Dendritic cell treated with granulocyte-macrophage colony-stimulating factor and Interleukin-4, amounts not matched to agents 40 ng/mL and 50 ng/mL, for 4 days (primary cell): ENCODE results near the gene UFSP2.
A peak's percentile ranks its signal among the peaks of the same experiment; 100 is the strongest.

Source experiments
- H3K27ac Mint-ChIP-seq: one replicate; pipeline ENCODE4 v1.8.0; 2022; ENCODE audit warnings: mild to moderate bottlenecking, mixed read lengths
- H3K27me3 Mint-ChIP-seq: one replicate; pipeline ENCODE4 v1.8.0; 2022; ENCODE audit warnings: mild to moderate bottlenecking, mixed read lengths
- H3K36me3 Mint-ChIP-seq: one replicate; pipeline ENCODE4 v1.8.0; 2022; ENCODE audit warnings: low read depth, mixed read lengths
- H3K4me1 Mint-ChIP-seq: one replicate; pipeline ENCODE4 v1.8.0; 2022; ENCODE audit warnings: low read depth, mixed read lengths
- H3K4me3 Mint-ChIP-seq: one replicate; pipeline ENCODE4 v1.8.0; 2022; ENCODE audit warnings: mild to moderate bottlenecking, moderate library complexity, mixed read lengths
- H3K9me3 Mint-ChIP-seq: one replicate; pipeline ENCODE4 v1.8.0; 2022; ENCODE audit warnings: mixed read lengths
- intact Hi-C: fragments of 100-400 bp; cut with micrococcal nuclease; formaldehyde crosslinking; loops from one replicate; pipeline ENCODE4 v1.15.0; 2022

UFSP2 gene

GRCh38 chr4:185411849-185412248 is 13.9 kb downstream of the UFSP2 start:
- Mint-ChIP-seq H3K9me3 (peaks cover 8% of the 10 kb centered on the region), H3K36me3 (peaks cover 44% of the 10 kb centered on the region), H3K4me3 (peak overlapping the region; percentile 17), H3K27ac (peak overlapping the region; percentile 81), H3K27me3 (no peaks in the 10 kb centered on the region), H3K4me1 (peaks cover 23% of the 10 kb centered on the region)
- intact Hi-C loops, result loop anchor here (2.0 kb wide), 1 partner anchor 13 kb away; the partner anchor contains the start of gene UFSP2

GRCh38 chr4:185408432-185408831 is 17.3 kb downstream of the UFSP2 start:
- intact Hi-C loops, result no loop called here
- Mint-ChIP-seq H3K4me1 (peaks cover 41% of the 10 kb centered on the region), H3K27ac (no peak overlapping the region), H3K4me3 (no peak overlapping the region), H3K27me3 (no peaks in the 10 kb centered on the region), H3K36me3 (peaks cover 66% of the 10 kb centered on the region), H3K9me3 (peaks cover 8% of the 10 kb centered on the region)

GRCh38 chr4:185405296-185405999 is 20.3 kb downstream of the UFSP2 start:
- Mint-ChIP-seq H3K27ac (peak overlapping the region; percentile 82), H3K4me1 (peaks cover 26% of the 10 kb centered on the region), H3K9me3 (peaks cover 8% of the 10 kb centered on the region), H3K36me3 (peaks cover 79% of the 10 kb centered on the region), H3K27me3 (no peaks in the 10 kb centered on the region), H3K4me3 (no peak overlapping the region)
- intact Hi-C loops, result loop anchor here (1.0 kb wide), 1 partner anchor 10 kb away; the partner anchor contains the start of gene LRP2BP

GRCh38 chr4:185404031-185404430 is 21.7 kb downstream of the UFSP2 start:
- H3K4me3 Mint-ChIP-seq, result no peak overlapping the region
- H3K27ac Mint-ChIP-seq, result no peak overlapping the region
- H3K9me3 Mint-ChIP-seq, result no peaks in the 10 kb centered on the region
- peaks cover 22% of the 10 kb centered on the region for H3K4me1 Mint-ChIP-seq
- intact Hi-C loops, result no loop called here
- H3K27me3 Mint-ChIP-seq, result no peaks in the 10 kb centered on the region
- peaks cover 82% of the 10 kb centered on the region for H3K36me3 Mint-ChIP-seq

GRCh38 chr4:185399466-185399865 is 26.3 kb downstream of the UFSP2 start:
- H3K27me3 Mint-ChIP-seq, result no peaks in the 10 kb centered on the region
- H3K4me3 Mint-ChIP-seq, result no peak overlapping the region
- peaks cover 66% of the 10 kb centered on the region for H3K36me3 Mint-ChIP-seq
- intact Hi-C loops, result loop anchor here (5.0 to 10.0 kb wide), 2 partner anchors 195 to 793 kb away; partner anchors contain the start of genes CFAP97, CYP4V2 and SNX25
- no peak overlapping the region for H3K27ac Mint-ChIP-seq
- H3K9me3 Mint-ChIP-seq, result no peaks in the 10 kb centered on the region
- peaks cover 25% of the 10 kb centered on the region for H3K4me1 Mint-ChIP-seq

- intact Hi-C loops, result loop anchor here (5.0 to 10.0 kb wide), 2 partner anchors 194 to 794 kb away; partner anchors contain the start of genes CFAP97, CYP4V2 and SNX25
- peak overlapping the region; percentile 70 for H3K27ac Mint-ChIP-seq
- peaks cover 27% of the 10 kb centered on the region for H3K4me1 Mint-ChIP-seq
- H3K4me3 Mint-ChIP-seq, result peak overlapping the region; percentile 84
- no peaks in the 10 kb centered on the region for H3K27me3 Mint-ChIP-seq
- no peaks in the 10 kb centered on the region for H3K9me3 Mint-ChIP-seq
- peaks cover 58% of the 10 kb centered on the region for H3K36me3 Mint-ChIP-seq
Observed at GRCh38 chr4:185398618-185399017, 27.1 kb downstream of the UFSP2 start.

GRCh38 chr4:185396724-185397385 is 28.9 kb downstream of the UFSP2 start, which contains the start of gene ANKRD37:
Gene ANKRD37, plus strand, starts transcription at chr4:185396841. Its CDS starts 83 bp downstream, at chr4:185396924.
- Mint-ChIP-seq H3K9me3 (no peaks in the 10 kb centered on the region), H3K4me1 (peaks cover 23% of the 10 kb centered on the region), H3K27ac (peak within 1 kb of the TSS; percentile 84), H3K4me3 (peak within 1 kb of the TSS; percentile 84), H3K27me3 (peaks cover 2% of the 10 kb centered on the region), H3K36me3 (peaks cover 44% of the 10 kb centered on the region)
- intact Hi-C loops, result loop anchor here (1.0 to 10.0 kb wide), 4 partner anchors 28 to 795 kb away; partner anchors contain the start of genes CCDC110, CFAP97, CYP4V2 and SNX25

- H3K4me3 Mint-ChIP-seq, result peak overlapping the region; percentile 84
- peaks cover 37% of the 10 kb centered on the region for H3K36me3 Mint-ChIP-seq
- no peaks in the 10 kb centered on the region for H3K9me3 Mint-ChIP-seq
- peak overlapping the region; percentile 84 for H3K27ac Mint-ChIP-seq
- intact Hi-C loops, result loop anchor here (1.0 to 10.0 kb wide), 5 partner anchors 9 to 796 kb away; partner anchors contain the start of genes CCDC110, CFAP97, CYP4V2 and SNX25
- H3K27me3 Mint-ChIP-seq, result peaks cover 7% of the 10 kb centered on the region
- peaks cover 23% of the 10 kb centered on the region for H3K4me1 Mint-ChIP-seq
Observed at GRCh38 chr4:185395956-185396723, 29.6 kb downstream of the UFSP2 start.

- no peaks in the 10 kb centered on the region for H3K9me3 Mint-ChIP-seq
- peaks cover 7% of the 10 kb centered on the region for H3K27me3 Mint-ChIP-seq
- H3K27ac Mint-ChIP-seq, result peak within 1 kb of the TSS; percentile 84
- intact Hi-C loops, result loop anchor here (1.0 to 10.0 kb wide), 3 partner anchors 10 to 797 kb away; partner anchors contain the start of genes CFAP97, CYP4V2 and SNX25
- H3K4me3 Mint-ChIP-seq, result peak within 1 kb of the TSS; percentile 84
- peaks cover 32% of the 10 kb centered on the region for H3K36me3 Mint-ChIP-seq
- peaks cover 23% of the 10 kb centered on the region for H3K4me1 Mint-ChIP-seq
Observed at GRCh38 chr4:185395238-185395955, 30.4 kb downstream of the UFSP2 start, which contains the start of gene LRP2BP. Gene LRP2BP, minus strand, starts transcription at chr4:185395924. Its CDS starts 17,738 bp downstream, at chr4:185378186.

- peaks cover 23% of the 10 kb centered on the region for H3K4me1 Mint-ChIP-seq
- H3K9me3 Mint-ChIP-seq, result no peaks in the 10 kb centered on the region
- intact Hi-C loops, result loop anchor here (1.0 to 10.0 kb wide), 3 partner anchors 11 to 798 kb away; partner anchors contain the start of genes CFAP97, CYP4V2 and SNX25
- H3K4me3 Mint-ChIP-seq, result peak overlapping the region; percentile 6
- peaks cover 26% of the 10 kb centered on the region for H3K36me3 Mint-ChIP-seq
- H3K27ac Mint-ChIP-seq, result no peak overlapping the region
- peaks cover 7% of the 10 kb centered on the region for H3K27me3 Mint-ChIP-seq
Observed at GRCh38 chr4:185394568-185395237, 31.1 kb downstream of the UFSP2 start.

GRCh38 chr4:185392156-185392555 is 33.6 kb downstream of the UFSP2 start:
- Mint-ChIP-seq H3K27ac (no peak overlapping the region), H3K27me3 (peaks cover 14% of the 10 kb centered on the region), H3K4me3 (no peak overlapping the region), H3K36me3 (peaks cover 8% of the 10 kb centered on the region), H3K9me3 (no peaks in the 10 kb centered on the region), H3K4me1 (peaks cover 11% of the 10 kb centered on the region)
- intact Hi-C loops, result loop anchor here (10.0 kb wide), 1 partner anchor 187 kb away; the partner anchor contains the start of genes CFAP97 and SNX25

GRCh38 chr4:185390941-185391340 is 34.8 kb downstream of the UFSP2 start:
- H3K27me3 Mint-ChIP-seq, result peaks cover 21% of the 10 kb centered on the region
- no peaks in the 10 kb centered on the region for H3K36me3 Mint-ChIP-seq
- H3K4me1 Mint-ChIP-seq, result peaks cover 6% of the 10 kb centered on the region
- H3K4me3 Mint-ChIP-seq, result no peak overlapping the region
- intact Hi-C loops, result loop anchor here (10.0 kb wide), 1 partner anchor 186 kb away; the partner anchor contains the start of genes CFAP97 and SNX25
- H3K9me3 Mint-ChIP-seq, result no peaks in the 10 kb centered on the region
- no peak overlapping the region for H3K27ac Mint-ChIP-seq
